HG03139 (cell line): ENCODE results near the gene THSD7B.

Source experiments
- ATAC-seq: cut with Tn5 transposase; IDR thresholded peaks from one replicate; pipeline ENCODE4 v1.9.1; 2021; ENCODE audit not compliant: unreplicated experiment

The THSD7B gene

GRCh38 chr2:137192366-137193310, 427.3 kb downstream of the THSD7B start:
- ATAC-seq, result no peak

- ATAC-seq, result no peak
These were observed 428.1 kb downstream of the THSD7B start for GRCh38 chr2:137193401-137193800.

- ATAC-seq, result no peak
These were observed 428.8 kb downstream of the THSD7B start for GRCh38 chr2:137194111-137194510.

- ATAC-seq, result no peak
These were observed 434.4 kb downstream of the THSD7B start for GRCh38 chr2:137199751-137200150.

- ATAC-seq, result no peak
These were observed 437.0 kb downstream of the THSD7B start for GRCh38 chr2:137202318-137202717.

GRCh38 chr2:137205324-137205723, 440.0 kb downstream of the THSD7B start:
- no peak for ATAC-seq

GRCh38 chr2:137206069-137206468, 440.7 kb downstream of the THSD7B start:
- ATAC-seq, result no peak

GRCh38 chr2:137207030-137207429, 441.7 kb downstream of the THSD7B start:
- no peak for ATAC-seq

- no peak for ATAC-seq
These were observed 443.1 kb downstream of the THSD7B start for GRCh38 chr2:137208431-137208891.

GRCh38 chr2:137210039-137210438, 444.7 kb downstream of the THSD7B start:
- no peak for ATAC-seq

GRCh38 chr2:137211761-137212160, 446.4 kb downstream of the THSD7B start:
- ATAC-seq, result no peak

- no peak for ATAC-seq
These were observed 455.2 kb downstream of the THSD7B start for GRCh38 chr2:137220438-137220993.

GRCh38 chr2:137221797-137222492, 456.6 kb downstream of the THSD7B start:
- no peak for ATAC-seq

- ATAC-seq, result no peak
These were observed 458.4 kb downstream of the THSD7B start for GRCh38 chr2:137223722-137224121.

- no peak for ATAC-seq
These were observed 463.2 kb downstream of the THSD7B start for GRCh38 chr2:137228566-137228965.

GRCh38 chr2:137229834-137230233, 464.5 kb downstream of the THSD7B start:
- no peak for ATAC-seq

- ATAC-seq, result no peak
These were observed 466.3 kb downstream of the THSD7B start for GRCh38 chr2:137231628-137232027.

- no peak for ATAC-seq
These were observed 466.7 kb downstream of the THSD7B start for GRCh38 chr2:137232076-137232475.

- no peak for ATAC-seq
These were observed 467.7 kb downstream of the THSD7B start for GRCh38 chr2:137233091-137233490.

- ATAC-seq, result no peak
These were observed 471.7 kb downstream of the THSD7B start for GRCh38 chr2:137237055-137237454.

- no peak for ATAC-seq
These were observed 472.7 kb downstream of the THSD7B start for GRCh38 chr2:137238065-137238464.
